ENCODE measurements around the gene TRMT2B.
"Not testable (repeated sequence)": the region's sequence is repeated elsewhere in the genome, so short reads cannot be mapped to it uniquely, and the experiment has no call there.

GRCh38 chrX:101056551-101056950 lies 4.6 kb upstream of the TRMT2B start:
- not testable (repeated sequence) for TF ChIP-seq CTCF (IDR thresholded peaks at IDR 0.05 in 4 of 5, conservative IDR thresholded peaks at IDR 0.05 in 1 of 5); POLR2A (IDR thresholded peaks at IDR 0.05)

Measured in gastrocnemius medialis (tissue), 4 donors.